ENCODE data around the gene SEPSECS. TPM values are rescaled to one million over a fixed set of nuclear protein-coding genes. Genes with fewer than 3 reads are reported as not detected.

Gene SEPSECS
- total RNA-seq = 1 to 10 TPM; 3.0 to 7.2 (median 4.4) TPM

- Histone ChIP-seq H3K4me3 (peak within 1 kb of the TSS; percentile 73 to 95 (median 84)), H3K9me3 (no peaks in the 10 kb centered on the region), H3K36me3 (peaks cover 0 to 19% (median 0%) of the 10 kb centered on the region in 3 donors), H3K4me1 (peaks cover 3 to 30% (median 18%) of the 10 kb centered on the region in 3 donors), H3K27ac (peak within 1 kb of the TSS; percentile 93 to 97 (median 94)), H3K27me3 (no peaks in the 10 kb centered on the region)
- TF ChIP-seq POLR2A (IDR thresholded peaks at IDR 0.05) = peak in 3 of 4 donors; percentile 64 to 94 (median 84)
- TF ChIP-seq, protein P1, sequence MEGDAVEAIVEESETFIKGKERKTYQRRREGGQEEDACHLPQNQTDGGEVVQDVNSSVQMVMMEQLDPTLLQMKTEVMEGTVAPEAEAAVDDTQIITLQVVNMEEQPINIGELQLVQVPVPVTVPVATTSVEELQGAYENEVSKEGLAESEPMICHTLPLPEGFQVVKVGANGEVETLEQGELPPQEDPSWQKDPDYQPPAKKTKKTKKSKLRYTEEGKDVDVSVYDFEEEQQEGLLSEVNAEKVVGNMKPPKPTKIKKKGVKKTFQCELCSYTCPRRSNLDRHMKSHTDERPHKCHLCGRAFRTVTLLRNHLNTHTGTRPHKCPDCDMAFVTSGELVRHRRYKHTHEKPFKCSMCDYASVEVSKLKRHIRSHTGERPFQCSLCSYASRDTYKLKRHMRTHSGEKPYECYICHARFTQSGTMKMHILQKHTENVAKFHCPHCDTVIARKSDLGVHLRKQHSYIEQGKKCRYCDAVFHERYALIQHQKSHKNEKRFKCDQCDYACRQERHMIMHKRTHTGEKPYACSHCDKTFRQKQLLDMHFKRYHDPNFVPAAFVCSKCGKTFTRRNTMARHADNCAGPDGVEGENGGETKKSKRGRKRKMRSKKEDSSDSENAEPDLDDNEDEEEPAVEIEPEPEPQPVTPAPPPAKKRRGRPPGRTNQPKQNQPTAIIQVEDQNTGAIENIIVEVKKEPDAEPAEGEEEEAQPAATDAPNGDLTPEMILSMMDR (IDR thresholded peaks at IDR 0.05) = peak in 1 of 6 experiments; percentile 18
- intact Hi-C loops (cut with DNase I) = no loop called here
- 0 to 1% methylated on average over 28 to 47 of the region's 66 CpGs for whole genome bisulfite sequencing, 2 donors
- peak; percentile 58 for DNase-seq
Observed at GRCh38 chr4:25159837-25160713, at the start of gene SEPSECS. SEPSECS (minus strand) TSS chr4:25160449; CDS start chr4:25160369, 80 bp downstream.

- H3K4me1 ChIP-seq = no peaks in the 10 kb centered on the region
- no peak overlapping the region for H3K4me3 ChIP-seq
- H3K27me3 ChIP-seq = no peaks in the 10 kb centered on the region
- H3K36me3 ChIP-seq = no peaks in the 10 kb centered on the region
- H3K9me3 ChIP-seq = peaks cover 0 to 7% (median 0%) of the 10 kb centered on the region in 3 donors
- no peak overlapping the region for H3K27ac ChIP-seq
- no peak for DNase-seq
- intact Hi-C loops (cut with DNase I) = no loop called here
- no peak for TF ChIP-seq POLR2A (IDR thresholded peaks at IDR 0.05)
- TF ChIP-seq, protein P1 (IDR thresholded peaks at IDR 0.05) = no peak
- 67 to 71% methylated on average over 1 of the region's 1 CpG for WGBS, 2 donors
Observed at GRCh38 chr4:25209702-25210101, 49.5 kb upstream of the SEPSECS start.

- intact Hi-C loops (cut with DNase I) = no loop called here
- Histone ChIP-seq H3K27me3 (no peaks in the 10 kb centered on the region), H3K4me3 (no peak overlapping the region), H3K27ac (no peak overlapping the region), H3K4me1 (no peaks in the 10 kb centered on the region), H3K9me3 (peaks cover 0 to 6% (median 0%) of the 10 kb centered on the region in 3 donors), H3K36me3 (no peaks in the 10 kb centered on the region)
- 88 to 94% methylated on average over 1 of the region's 1 CpG for WGBS, 2 donors
- DNase-seq = no peak
- no peak for TF ChIP-seq POLR2A (IDR thresholded peaks at IDR 0.05)
- TF ChIP-seq, protein P1 (IDR thresholded peaks at IDR 0.05) = no peak
Observed at GRCh38 chr4:25207997-25208396, 47.7 kb upstream of the SEPSECS start.

- TF ChIP-seq, protein P1 (IDR thresholded peaks at IDR 0.05) = no peak
- TF ChIP-seq POLR2A (IDR thresholded peaks at IDR 0.05) = no peak
Observed at GRCh38 chr4:25198713-25199112, 38.5 kb upstream of the SEPSECS start.

GRCh38 chr4:25190407-25190806 lies 30.2 kb upstream of the SEPSECS start:
- no peak overlapping the region for H3K27ac ChIP-seq
- DNase-seq = no peak
- intact Hi-C loops (cut with DNase I) = no loop called here
- H3K27me3 ChIP-seq = no peaks in the 10 kb centered on the region
- no peaks in the 10 kb centered on the region for H3K36me3 ChIP-seq
- H3K4me1 ChIP-seq = no peaks in the 10 kb centered on the region
- TF ChIP-seq, protein P1 (IDR thresholded peaks at IDR 0.05) = no peak
- H3K4me3 ChIP-seq = no peak overlapping the region
- H3K9me3 ChIP-seq = no peaks in the 10 kb centered on the region
- WGBS, 2 donors = 60 to 69% methylated on average over 2 of the region's 2 CpGs

More at GRCh38 chr4:25198713-25199112, 38.5 kb upstream of the SEPSECS start:
- Histone ChIP-seq H3K9me3 (no peaks in the 10 kb centered on the region), H3K36me3 (peaks cover 0 to 12% (median 0%) of the 10 kb centered on the region in 3 donors), H3K4me3 (no peak overlapping the region), H3K27ac (no peak overlapping the region), H3K4me1 (no peaks in the 10 kb centered on the region), H3K27me3 (no peaks in the 10 kb centered on the region)
- WGBS, 2 donors = 100% methylated on average over 2 of the region's 2 CpGs
- DNase-seq = no peak
- intact Hi-C loops (cut with DNase I) = no loop called here
